Iris pigment epithelial cell (primary cell): Measurements from ENCODE around the gene NDUFC1.
"Not testable (repeated sequence)": the region's sequence is repeated elsewhere in the genome, so short reads cannot be mapped to it uniquely, and the experiment has no call there.

Experiments
- DNase-seq: peaks from one replicate; pipeline ENCODE4 v3.0.0-alpha.2; 2011; ENCODE audit warnings: low read depth

Gene NDUFC1

DNA sequence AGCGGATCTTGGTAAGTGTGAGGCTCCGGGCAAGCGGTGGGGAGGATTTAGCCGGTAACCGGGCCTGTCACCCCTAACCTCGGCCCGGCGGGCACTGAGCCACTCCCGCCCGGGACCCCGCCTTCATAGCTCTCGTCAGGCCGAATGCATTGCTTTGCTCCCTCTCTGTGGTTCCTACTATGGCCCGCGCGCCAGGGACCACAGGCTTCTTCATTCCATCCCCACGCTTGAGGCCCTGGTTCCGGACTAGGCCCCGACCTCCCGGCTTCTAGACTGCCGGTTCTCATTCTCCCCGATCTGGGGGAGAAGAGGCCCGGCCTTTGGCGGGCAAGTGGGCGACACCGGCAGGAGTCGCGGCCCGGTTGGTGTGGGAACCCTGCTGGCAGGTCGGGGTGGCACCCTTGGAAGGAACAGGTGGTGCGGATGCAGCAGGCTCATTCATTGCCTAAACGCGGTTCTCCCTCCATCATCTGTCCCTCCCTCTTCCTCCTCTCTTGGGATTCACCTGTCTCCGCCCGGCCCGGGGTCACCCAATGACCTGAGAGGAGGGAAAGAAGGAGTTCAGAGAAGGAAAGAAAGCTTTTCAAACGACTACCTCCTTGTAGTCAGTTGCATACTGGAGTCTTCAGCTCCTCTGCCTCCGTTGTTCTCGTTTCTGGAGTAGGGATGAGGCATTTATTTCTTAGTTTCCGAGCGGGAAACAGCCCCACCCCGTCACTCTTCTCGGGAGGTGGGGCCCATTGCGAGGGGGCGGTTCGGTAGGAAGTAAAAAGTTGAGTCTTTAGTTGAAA lies at the start of gene NDUFC1:
Gene NDUFC1 (minus strand): TSS at position 657 of the 791 bp plus-strand sequence. CDS start 6,679 bp downstream, outside the sequence.
- peak; percentile 65 for DNase-seq

GRCh38 chr4:139337612-139338011 lies 35.3 kb upstream of the NDUFC1 start:
- no peak for DNase-seq

DNA sequence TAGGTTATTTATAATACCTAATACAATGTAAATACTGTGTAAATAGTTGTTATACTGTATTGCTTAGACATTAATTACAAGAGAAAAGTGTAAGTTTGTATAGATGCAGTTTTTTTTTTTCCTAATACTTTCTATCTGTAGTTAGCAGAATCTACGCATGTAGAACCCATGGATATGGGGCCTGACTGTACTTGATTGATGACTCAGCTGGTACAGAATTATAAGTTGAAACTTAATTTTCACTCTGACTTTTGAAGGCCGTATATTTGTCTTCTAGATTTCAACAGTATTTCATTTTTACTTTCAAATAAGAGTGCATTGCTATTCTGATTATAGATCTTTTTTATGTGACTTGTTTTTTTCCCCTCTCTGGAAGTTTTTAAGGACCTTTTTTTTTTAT lies 30.8 kb upstream of the NDUFC1 start:
- DNase-seq, result no peak

DNA sequence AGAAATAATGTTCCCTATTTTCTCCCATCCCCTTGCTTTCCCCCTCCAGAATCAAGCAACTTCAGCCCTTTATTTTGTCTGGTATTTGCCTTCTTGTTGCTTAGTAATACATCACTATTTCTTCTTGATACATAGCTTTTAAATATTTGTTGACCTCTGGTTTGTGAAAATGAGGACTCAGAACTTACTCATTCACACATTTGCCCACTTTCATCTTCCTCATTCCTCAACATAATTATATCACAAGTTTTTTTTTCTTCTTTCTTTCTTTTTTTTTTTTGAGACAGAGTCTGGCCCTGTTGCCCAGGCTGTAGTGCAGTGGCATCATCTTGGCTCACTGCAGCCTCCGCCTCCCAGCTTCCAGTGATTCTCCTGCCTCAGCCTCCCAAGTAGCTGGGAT lies 28.9 kb upstream of the NDUFC1 start:
- no peak for DNase-seq

GRCh38 chr4:139330283-139330682 lies 28.0 kb upstream of the NDUFC1 start:
- no peak for DNase-seq

DNA sequence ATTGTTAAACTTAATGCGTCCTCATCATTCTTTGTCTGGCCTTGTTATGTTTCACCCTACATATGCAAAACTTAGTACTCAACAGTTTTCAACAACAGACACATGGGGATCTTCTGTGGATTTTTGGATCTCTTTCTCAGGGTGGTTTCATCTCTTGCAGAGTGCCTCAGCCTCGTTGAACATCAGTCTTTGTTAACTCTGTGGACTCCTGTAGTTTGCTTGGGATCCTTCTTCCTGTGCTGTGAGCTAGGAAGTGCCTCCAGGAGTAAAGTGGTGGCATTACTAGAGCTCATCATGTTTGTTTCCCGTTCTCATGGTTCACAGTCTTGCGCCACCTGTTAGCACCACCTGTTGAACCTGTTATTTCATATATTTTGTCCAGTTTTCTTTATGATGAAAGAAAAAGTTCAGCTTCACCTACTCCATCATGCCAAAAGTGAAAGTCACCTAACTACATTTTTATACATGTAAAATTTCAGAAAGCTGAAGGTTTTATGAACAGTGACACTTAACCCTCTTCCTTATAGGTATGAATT lies 27.5 kb upstream of the NDUFC1 start:
- no peak for DNase-seq

GRCh38 chr4:139324620-139325019 lies 22.3 kb upstream of the NDUFC1 start:
- DNase-seq, result no peak

- not testable (repeated sequence) for DNase-seq
Measured at GRCh38 chr4:139322541-139322940, 20.3 kb upstream of the NDUFC1 start.

DNA sequence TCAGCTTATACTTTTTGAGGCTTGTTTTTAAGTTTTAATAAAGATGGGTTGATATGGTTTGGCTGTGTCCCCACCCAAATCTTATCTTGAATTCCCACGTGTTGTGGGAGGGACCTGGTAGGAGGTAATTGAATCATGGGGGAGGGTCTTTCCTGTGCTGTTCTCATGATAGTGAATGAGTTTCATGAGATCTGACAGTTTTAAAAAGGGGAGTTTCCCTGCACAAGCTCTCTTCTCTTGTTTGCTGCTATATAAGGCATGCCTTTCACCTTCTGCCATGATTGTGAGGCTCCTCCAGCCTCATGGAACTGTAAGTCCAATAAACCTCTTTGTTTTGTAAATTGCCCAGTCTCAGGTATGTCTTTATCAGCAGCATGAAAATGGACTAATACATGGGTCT lies 19.8 kb upstream of the NDUFC1 start:
- not testable (repeated sequence) for DNase-seq

- no peak for DNase-seq
Measured at GRCh38 chr4:139319571-139319970, 17.3 kb upstream of the NDUFC1 start.

- no peak for DNase-seq
Measured at GRCh38 chr4:139317635-139318034, 15.4 kb upstream of the NDUFC1 start.

- no peak for DNase-seq
Measured at GRCh38 chr4:139316733-139317132, 14.5 kb upstream of the NDUFC1 start.

DNA sequence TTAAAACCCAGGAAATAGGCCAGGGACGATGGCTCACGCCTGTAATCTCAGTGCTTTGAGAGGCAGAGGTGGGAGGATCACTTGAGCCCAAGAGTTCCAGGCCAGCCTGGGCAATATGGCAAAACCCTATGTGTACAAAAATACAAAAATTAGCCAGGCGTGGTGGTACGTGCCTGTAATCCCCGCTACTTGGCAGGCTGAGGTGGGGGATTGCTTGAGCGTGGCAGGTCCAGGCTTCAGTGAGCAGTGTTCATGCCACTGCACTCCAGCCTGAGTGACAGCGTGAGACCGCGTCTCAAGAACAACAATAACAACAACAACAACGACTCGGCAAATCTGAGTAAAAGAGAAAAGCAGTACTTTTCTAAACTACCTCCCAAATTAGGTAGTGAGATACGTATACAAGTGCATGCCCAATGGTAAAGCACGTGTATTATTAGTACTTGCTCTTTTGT lies 13.0 kb upstream of the NDUFC1 start:
- no peak for DNase-seq

DNA sequence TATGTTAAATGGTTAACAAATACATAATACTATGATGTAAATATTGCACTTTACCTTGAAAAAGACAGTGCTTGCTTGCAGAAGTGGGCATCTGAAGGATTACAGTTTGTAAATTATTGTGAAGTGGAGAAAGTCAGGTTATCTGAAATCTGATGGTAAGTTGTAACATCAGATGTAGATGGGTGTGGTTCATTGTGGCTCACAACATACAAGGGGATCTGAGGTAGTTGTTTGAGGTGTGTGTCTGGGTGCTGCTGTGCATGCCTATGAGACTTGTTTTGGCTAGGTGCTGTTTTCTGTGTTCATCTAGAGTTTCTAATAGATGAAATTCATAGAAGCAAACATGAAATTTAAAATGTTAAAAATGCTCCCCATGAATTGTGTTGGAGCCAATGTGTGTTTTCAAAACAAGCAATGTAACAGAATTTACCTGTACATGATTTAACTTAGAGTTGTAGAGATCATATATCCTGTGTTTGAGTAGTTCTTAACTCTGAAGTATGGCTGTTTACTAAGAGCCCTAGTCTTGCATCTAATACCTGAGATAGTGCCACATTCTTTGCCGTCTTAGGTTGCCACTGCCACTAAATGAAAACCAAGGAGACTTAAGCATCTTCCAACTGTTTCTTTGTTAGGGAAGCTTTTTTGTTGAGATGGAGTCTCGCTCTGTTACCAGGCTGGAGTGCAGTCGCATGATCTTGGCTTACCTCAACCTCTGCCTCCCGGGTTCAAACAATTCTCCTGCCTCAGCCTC lies 11.9 kb upstream of the NDUFC1 start:
- DNase-seq, result no peak

DNA sequence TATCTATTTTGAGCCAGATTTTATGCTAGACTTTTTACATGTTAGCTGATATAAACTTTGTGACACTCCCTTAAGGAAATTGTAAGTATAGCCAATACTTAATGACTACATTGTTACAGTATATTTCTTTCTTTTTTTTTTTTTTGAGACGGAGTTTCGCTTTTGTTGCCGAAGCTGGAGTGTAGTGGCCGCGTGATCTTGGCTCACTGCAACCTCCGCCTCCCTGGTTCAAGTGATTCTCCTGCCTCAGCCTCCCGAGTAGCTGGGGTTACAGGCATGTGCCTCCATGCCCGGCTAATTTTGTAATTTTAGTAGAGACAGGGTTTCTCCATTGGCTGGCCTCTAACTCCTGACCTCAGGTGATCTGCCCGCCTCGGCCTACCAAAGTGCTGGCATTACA lies 11.1 kb upstream of the NDUFC1 start:
- not testable (repeated sequence) for DNase-seq

GRCh38 chr4:139312552-139313332 lies 10.5 kb upstream of the NDUFC1 start:
- DNase-seq, result no peak

- no peak for DNase-seq
Measured at GRCh38 chr4:139311909-139312308, 9.6 kb upstream of the NDUFC1 start.

DNA sequence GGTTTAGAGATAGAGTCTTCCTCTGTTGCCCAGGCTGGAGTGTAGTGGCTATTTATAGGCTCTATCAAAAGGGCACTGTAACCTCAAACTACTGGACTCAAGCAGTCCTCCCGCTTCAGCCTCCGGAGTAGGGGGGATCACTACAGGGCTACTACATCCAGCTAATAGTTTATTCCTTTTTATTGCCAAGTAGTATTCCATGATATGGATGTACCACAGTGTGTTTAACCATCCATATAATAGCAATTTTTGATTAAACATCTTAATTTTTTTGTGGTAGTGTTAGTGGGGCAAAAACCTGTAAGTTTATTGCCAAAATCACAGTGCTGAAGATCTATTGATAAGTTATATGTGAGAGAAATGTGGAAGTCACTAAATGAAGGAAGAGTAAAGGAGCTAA lies 2.6 kb upstream of the NDUFC1 start:
- DNase-seq, result no peak

DNA sequence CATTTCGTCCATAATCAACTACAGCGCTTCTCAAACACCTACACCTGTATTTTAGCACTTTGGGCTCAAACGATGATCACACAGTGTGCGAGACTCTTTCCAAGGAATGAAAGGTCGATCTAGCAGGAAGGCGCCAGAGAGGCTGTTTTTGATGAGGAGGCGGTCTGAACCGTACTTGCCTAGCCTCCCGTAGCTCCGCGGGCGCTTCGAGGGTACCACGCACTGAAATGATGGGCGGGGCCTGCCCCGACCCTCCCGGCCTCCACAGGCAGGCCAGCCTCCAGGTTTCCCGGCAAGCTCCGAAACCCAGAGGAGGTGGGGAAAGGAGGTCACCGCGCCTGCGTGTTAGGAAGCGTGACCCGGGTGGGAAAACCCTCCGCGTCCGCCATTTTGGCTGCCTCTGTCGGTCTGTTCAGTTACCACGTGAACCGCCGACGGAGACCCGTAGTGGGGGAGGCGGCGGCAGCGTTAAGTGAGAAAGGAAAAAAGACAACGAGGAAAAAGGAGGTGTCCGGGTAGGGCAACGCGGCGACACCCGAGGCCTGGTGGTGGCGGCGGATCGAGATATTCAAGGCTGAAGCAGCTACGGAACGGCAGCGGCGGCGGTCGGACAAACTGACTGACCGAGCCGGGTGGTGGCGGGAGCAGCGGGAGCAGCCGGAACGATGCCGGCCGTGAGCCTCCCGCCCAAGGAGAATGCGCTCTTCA lies 1.0 kb downstream of the NDUFC1 start, which contains the start of gene NAA15:
Gene NAA15 (plus strand): TSS at position 393 of the 708 bp plus-strand sequence. CDS start 273 bp downstream, at position 666.
- peak; percentile 98 for DNase-seq

- peak; percentile 83 for DNase-seq
Measured at GRCh38 chr4:139300431-139301112, 1.7 kb downstream of the NDUFC1 start.

DNA sequence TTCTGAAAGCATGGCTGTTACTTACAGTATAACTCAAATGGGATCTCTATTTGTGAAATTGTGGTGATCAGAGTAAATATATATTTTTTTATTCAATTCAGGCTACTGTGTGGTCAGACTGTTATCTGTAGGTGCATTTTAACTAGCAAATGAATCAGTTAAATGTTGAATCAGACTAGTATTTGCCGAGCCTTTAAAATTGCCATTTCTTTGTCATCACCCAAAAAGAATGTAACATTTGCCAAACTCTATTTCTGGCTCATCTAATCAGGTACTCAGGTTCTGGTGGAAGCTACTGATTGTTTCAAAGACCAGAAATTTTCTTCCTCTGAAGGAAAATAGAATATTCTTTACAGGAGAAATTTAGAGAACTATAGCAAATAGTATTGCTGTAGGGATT lies 2.7 kb downstream of the NDUFC1 start:
- peak; percentile 20 for DNase-seq
